Measurements from ENCODE around the gene PHLPP2.

The PHLPP2 gene, protein sequence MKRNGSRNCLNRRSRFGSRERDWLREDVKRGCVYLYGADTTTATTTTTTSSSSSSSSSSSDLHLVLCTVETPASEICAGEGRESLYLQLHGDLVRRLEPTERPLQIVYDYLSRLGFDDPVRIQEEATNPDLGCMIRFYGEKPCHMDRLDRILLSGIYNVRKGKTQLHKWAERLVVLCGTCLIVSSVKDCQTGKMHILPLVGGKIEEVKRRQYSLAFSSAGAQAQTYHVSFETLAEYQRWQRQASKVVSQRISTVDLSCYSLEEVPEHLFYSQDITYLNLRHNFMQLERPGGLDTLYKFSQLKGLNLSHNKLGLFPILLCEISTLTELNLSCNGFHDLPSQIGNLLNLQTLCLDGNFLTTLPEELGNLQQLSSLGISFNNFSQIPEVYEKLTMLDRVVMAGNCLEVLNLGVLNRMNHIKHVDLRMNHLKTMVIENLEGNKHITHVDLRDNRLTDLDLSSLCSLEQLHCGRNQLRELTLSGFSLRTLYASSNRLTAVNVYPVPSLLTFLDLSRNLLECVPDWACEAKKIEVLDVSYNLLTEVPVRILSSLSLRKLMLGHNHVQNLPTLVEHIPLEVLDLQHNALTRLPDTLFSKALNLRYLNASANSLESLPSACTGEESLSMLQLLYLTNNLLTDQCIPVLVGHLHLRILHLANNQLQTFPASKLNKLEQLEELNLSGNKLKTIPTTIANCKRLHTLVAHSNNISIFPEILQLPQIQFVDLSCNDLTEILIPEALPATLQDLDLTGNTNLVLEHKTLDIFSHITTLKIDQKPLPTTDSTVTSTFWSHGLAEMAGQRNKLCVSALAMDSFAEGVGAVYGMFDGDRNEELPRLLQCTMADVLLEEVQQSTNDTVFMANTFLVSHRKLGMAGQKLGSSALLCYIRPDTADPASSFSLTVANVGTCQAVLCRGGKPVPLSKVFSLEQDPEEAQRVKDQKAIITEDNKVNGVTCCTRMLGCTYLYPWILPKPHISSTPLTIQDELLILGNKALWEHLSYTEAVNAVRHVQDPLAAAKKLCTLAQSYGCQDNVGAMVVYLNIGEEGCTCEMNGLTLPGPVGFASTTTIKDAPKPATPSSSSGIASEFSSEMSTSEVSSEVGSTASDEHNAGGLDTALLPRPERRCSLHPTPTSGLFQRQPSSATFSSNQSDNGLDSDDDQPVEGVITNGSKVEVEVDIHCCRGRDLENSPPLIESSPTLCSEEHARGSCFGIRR (N-terminal part only)

DNA sequence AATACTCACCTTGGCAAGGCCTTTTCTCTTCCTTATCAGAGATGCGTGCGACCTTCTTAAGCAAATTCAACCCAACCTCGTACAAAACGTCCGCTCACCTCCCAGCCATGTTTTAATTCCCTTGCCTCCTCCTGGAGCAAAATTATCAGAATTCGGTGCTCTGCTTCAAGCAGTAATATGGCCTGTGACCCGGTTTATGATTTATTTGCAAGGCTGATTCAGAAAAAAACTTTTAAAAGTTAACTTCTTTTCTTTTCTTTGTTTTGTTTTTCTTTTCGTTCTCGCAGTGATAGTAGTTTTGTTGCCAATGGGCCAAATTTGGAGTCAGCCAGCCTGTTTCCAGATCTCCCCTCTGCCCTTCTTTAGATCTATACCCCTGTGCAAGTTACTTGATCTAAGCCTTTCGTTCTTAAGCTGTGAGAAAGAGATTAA lies at the start of gene PHLPP2:
TSS of gene PHLPP2 (minus strand) at position 382 of the 432 bp plus-strand sequence. CDS start 9,906 bp downstream, outside the sequence.
- no peak for DNase-seq

DNA sequence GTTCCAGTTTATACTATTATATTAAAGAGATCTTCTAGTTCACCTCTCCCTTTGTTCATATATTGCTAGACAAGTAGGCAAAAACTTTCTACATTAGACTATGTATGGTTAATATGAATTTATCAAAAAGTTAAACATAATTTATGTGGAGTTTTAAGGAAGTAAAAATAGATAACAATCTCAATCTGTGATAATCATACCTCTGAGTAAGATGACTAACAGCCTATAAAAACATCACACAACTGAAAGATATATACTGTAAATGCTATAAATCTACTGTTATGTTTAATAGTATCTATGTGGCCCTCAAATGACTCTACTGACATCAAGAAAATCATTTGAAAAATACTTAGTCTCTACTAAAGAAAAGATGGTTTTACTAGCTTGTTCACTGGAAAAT lies 47.1 kb upstream of the PHLPP2 start:
- no peak for DNase-seq

DNA sequence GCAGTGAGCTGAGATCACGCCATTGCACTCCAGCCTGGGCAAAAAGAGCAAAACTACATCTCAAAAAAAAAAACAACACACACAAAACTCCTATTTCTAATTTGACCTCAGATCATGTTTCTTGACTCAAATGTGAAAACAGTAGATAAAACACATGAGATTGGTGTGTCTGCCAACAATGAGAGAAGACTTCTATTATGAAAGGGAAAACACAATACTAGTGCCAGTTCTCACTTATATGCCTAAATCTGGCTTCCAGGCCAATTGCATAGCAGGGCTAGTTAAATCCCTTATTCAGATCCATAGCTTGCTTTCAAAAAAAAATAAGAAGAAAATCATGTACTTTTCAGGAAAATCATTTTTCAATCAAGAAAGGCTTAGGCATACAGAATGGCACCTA lies 44.7 kb upstream of the PHLPP2 start:
- no peak for DNase-seq

DNA sequence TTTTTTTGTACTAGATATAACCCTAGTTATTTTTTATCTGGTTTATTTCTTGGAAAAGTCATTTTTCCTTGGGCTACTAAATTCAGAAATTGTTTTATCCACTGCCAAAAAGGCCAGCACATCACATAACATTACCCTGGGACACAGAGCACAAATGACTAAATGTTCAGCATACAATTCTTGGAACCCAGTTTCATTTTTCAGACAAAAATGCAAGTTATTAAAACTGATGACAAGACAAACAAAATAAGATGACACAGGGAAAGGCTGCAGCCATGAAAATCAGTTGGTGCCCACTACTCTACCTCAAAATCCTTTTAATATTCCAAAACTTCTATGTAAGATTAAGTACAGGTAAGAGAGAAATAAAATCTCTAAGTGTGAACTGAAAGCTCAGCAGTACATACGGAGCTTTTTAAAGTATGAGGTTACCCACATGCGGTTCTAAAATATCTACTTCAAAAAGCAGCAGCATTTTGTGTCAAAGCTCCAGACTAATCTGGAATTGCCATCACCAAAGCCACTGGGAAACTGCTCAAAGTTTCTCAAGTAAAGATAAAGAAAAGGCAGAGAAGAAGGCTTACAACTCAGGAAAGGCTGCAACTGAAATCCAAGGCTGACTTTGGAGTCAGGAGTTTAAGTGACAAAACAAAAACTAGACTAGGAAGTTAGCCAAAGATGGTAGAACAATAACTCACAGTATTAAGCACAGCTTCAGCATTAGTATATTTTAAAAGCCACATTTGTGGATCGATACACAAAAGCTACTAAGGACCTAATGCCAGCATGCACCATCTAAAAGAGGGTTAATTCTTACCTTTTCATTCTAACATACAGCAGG lies 42.8 kb upstream of the PHLPP2 start:
- no peak for DNase-seq

DNA sequence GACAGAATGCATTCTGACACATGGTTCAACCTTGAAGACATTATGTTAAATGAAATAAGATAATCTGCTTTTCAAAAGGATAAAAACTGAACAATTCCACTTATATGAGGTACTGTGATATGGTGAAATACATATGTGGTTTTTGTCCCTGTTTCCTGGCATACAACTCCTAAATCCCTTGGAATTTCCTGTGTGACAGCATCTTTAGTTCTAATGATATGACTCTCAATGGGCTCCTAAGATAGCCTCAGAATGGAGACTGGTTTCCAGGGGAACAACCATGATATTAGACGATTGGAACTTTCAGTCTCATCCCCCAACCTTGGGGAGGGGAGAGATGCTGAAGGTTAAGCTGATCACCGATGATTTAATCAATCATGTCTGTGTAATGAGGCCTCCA lies 37.7 kb upstream of the PHLPP2 start:
- no peak for DNase-seq

DNA sequence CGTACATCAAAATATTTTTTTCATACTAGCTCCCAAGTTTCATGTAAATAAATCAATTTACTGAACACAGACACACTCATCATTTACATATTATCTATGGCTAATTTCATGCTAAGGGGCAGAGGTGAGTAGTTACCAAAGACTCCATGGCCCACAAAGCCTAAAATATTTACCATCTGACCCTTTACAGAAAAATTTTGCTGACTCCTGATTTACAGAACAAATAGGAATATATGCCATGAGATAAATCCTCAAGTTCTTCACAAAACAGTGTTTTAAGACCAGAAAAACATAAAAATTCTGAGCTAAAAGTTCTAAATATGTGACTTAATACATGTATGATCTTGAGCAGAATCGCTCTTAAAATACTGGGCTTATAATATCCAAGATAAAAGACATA lies 36.6 kb upstream of the PHLPP2 start:
- DNase-seq = no peak

DNA sequence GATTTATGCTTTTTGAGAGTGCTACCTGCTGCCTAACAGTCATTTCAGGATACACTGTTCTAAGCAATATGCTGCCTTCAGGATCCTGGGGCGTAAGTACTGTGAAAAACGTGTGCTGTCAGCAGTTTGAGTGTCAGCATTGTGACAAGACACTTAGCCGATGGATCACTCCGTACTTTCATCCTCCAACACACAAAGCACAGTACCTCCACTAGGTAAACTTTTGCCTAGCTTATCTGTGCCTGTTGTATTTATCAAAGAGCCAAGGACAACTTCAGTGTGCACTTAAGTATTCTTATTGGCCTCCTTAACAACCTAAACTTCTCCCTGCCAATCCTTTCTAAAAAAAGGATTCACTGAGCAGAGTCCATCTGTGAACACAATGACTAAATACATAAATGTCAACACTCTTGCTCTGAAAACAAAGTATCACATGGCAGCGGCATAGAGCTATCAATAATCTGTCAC lies 33.8 kb upstream of the PHLPP2 start:
- DNase-seq = no peak

DNA sequence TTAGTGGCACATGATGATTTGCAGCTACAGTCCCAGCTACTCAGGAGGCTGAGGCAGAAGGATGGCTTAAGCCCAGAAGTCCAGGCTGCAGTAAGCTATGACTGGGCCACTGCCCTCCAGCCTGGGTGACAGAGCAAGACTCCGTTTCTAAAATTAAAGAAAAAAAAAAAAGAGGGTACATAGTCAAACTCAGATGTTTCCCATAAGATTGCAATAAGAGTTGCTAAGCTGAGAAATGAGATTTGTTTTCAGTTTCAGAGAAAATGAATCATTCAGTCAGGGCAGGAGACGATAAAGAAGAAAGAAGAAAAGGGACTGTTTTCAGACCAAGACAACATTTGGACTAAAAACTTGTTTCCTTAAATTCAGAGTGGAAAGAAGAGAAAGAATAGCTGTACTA lies 30.2 kb upstream of the PHLPP2 start:
- no peak for DNase-seq

DNA sequence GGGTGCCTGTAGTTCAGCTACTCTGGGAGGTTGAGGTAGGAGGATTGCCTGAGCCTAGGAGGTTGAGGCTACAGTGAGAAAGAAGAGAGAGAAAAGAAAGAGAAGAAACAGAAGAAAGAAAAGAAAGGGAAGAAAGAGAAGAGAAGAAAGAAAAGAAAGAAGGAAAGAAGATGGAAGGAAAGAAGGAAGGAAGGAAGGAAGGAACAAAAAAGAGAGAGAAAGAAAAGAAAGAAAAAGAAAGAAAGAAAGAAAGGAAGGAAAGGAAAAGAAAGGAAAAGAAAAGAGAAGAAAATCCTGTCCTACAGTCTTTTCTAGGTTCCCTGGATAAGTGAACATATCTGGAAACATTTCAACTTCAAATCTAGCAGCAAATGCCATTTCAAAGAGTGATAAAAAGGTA lies 29.6 kb upstream of the PHLPP2 start:
- no peak for DNase-seq

DNA sequence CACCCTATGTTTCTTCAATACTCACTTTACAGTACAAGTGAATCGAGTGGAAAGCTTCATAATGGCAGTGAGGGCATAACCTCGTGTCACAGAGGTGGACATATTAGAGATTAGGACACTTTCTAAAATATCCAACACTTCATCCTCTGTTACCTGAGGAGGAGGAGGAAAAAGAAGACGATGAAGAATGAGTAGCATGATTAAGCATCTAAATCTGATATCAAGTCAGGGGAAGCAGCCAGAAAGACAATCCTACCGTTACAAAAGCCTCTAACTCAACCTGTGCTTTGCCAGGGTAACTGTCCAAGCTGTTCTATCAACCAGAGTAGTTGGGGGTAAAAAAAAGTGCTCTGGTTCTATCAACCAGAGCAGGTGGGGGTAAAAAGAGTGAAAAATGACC lies 23.7 kb upstream of the PHLPP2 start:
- no peak for DNase-seq

DNA sequence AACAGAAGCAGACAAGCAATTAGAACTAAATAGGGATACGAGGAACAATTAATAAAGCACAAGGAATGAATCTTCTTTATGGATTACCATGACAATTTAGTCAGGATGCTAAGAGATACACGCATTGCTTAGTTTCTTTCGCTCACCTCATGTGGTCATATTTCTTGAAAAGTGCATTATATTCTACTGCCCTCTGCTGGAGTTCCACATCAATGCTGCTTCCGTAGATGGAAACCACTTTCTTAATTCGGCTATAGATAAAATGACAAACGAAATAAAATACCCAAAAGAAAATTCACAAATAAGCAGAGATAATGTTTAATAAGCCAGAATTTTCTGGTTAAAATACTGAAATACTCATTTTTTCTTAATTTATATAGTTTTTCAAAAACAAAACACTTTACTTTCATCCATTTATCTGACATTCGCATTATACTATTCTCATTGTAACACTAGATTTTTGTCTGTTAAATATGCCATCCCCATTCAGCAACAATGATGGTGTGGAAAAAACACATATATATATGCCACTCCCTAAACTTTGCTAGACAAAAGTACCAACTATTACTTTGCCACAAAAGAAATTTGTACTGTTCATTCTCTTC lies 22.0 kb upstream of the PHLPP2 start:
- DNase-seq = peak; percentile 13

DNA sequence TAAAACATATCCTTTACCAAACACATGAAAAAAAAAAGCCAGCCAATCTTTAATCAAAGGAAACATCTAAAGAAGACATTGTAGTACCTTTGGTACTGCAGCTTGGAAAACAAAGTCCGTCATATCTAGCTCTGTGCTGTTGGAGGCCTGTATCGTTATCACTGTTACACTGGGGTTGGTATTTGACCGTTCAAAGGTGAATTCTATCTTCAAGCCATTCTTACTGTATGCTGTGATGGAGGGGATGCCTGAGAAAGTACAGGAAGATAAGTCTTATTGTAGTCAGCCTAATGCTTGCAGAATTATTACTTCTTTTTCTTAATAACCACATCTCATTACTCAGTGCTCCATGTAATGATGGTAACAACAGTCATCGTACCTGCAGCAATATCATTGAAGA lies 14.4 kb upstream of the PHLPP2 start:
- DNase-seq = no peak

DNA sequence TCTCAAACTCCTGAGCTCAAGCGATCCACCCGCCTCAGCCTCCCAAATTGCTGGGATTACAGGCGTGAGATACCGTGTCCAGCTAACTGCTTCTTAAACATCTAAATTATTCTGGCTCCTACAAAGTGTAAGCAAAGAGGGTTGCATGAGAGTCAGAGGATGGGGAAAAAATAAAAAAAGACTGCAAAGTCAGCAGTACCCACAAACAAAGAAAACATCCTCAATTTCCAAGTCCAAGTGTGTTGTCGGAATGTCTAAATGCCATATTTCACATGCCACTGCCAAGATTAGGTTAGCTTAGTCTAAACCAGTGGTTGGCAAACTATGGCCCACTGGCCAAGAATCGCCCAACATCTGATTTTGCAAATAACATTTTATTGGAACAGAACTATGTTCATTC lies 13.0 kb upstream of the PHLPP2 start:
- no peak for DNase-seq

DNA sequence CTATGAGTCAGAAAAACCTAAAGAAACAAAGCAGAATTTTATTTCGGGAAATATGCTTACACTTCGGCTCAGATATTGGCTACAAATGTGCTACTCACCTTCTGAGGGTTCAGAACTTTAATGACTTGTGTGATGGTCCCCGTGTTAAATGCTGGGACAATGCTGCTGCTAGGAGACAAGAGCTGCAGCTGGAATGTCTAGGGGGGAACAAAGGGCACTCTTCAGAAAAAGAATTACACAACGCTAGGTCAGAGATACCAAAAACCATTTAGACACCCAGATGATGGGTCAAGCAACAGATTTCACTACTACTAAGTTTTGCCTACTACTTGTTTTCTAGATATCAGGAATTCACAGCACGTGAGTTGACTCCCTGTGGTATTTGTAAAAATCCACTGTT lies 10.0 kb upstream of the PHLPP2 start:
- DNase-seq = no peak

DNA sequence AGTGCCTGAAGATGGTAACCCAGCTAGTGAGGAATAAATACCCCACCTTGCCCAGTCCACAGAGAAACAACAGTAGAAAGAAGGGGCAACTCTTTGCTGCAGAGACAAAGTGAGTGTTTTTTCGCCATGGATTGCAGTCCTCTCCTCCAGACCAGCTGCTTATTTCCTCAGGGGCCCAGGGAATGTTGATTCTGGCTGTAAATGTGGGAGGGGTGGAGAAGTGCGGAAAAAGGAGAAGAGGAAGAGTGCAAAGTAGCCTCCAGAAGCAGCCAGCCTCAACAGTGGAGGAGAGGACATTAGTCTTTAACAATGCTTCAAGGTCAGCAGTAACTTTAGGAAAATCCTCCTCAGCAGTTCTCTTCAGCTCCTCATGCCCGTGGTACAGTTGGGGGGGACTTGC lies 8.1 kb upstream of the PHLPP2 start:
- DNase-seq = no peak

DNA sequence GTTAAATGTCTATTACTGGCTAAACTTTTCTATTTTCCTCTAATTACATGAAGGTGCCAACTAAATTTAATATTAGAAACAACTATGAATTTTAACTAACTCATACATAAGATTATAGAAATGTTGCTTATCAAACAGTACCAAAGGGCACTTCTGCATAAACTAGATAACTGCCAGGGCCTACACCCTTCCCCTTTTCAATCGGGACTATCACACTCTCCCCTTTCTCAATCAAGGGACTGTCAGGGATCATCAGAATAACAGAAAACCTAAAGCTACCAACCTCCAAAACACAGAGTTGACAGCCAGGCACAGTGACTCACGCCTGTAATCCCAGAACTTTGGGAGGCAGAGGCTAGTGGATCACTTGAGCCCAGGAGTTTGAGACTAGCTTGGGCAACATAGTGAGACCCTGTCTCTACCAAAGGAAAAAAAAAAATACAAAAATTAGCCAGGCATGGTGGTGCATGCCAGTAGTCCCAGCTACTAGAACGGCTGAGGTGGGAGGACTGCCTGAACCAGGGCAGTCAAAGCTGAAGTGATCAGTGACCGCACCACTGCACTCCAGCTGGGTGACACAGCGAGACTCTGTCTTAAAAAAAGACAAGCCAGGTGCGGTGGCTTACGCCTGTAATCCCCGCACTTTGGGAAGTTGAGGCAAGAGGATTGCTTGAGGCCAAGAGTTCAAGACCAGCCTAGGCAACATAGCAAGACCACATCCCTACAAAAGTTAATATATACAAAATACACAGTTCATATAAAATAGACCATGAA lies 3.2 kb upstream of the PHLPP2 start:
- no peak for DNase-seq

DNA sequence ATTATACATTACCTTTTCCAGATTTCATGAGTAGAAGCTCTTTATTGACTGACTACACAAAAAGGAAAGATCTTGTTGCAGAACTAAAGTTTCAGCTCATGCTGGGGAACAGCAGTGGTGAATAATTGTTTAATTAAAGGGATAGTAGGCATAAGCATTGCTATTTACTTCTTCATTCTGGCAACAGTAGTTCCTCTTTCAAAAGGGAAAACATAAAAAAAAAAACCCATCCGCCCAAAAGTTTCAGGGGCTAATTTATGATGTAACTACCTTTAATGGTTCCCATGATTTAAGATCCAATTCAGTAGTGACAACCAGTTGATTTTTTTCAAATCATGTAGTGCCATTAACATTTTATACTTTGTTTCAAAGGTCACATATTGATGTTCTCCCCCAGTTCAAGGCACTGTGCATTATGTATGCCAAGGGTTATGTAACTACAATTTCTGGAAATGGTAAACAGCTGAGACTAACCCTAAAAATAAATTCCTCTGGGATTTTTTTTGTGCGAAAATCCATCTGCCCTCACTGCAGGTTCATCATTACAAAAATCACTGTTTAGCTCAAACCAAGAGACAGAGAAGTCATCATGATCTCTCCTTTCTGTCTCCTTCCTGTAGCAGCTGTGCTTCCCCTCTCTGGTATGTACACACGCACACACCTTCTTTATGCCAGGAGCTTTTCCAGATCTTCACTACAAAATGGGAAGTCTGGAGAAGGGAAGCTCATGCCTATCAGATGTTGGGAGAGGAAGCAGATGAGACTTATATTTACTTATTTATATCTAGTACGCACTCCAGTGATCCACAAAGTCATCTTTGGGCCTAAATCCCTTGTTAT lies 2.2 kb upstream of the PHLPP2 start:
- DNase-seq = no peak

DNA sequence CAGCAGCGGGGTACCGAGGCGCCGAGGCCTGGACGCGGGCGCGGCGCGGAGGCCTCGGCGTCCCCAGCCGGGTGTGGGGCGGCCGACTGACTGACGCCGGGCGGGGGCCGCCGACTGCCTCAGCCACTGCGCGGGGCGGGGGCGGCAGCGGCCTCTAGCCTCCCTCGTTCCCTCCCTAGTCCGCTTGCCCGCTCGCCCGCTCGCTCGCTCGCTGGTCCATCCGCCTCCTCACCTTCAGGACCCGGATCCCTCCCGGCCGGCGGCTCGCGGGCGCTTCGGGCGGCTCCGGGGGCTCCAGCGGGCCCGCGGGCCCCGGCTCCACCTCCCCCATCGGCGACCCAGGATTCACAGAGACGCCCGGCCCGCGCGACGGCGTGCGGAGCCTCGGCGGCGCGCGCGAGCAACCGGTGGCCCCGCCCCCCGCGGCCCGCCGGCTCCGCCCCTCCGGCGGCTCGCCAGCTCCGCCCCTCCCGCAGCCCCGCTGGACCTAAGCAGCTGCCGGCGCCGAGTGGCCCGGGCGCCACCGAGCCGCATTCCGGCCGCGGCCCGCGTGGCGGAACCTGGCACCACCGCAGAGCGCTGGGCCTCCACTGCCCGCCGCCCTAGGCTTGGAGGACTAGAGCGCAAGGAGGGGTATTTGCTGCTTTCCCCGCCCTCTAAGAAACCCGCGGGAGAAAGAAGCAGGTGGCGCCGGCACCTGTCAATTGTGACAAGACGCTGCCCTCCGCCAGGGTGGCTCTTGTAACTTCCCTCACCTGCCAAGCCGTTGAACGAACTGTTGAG lies 773 bp downstream of the PHLPP2 start:
- DNase-seq = peak; percentile 62

Measured in NCI-H2227 treated with DMSO at 0.1 percent for 48 hours (cell line).